Measurements from ENCODE around the gene PRPH. TPM values are rescaled to one million over a fixed set of nuclear protein-coding genes. Genes with fewer than 3 reads are reported as not detected.
"Not testable (repeated sequence)": the region's sequence is repeated elsewhere in the genome, so short reads cannot be mapped to it uniquely, and the experiment has no call there.

The PRPH gene
- total and polyA plus RNA-seq, 2 donors, result 0.28 to 1.6 TPM

DNA sequence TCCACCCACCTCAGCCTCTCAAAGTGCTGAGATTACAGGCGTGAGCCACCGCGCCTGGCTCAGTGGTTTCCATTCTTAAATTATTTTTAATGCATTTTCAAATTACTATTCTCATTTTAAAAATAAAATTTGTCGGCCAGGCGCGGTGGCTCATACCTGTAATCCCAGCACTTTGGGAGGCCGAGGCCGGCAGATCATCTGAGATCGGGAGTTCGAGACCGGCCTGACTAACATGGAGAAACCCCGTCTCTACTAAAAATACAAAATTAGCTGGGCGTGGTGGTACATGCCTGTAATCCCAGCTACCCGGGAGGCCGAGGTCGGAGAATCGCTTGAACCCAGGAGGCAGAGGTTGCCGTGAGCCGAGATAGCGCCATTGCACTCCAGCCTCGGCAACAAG lies 38.8 kb downstream of the PRPH start:
- Histone ChIP-seq H3K36me3 (ENCODE audit: control insufficient read depth in 2 of 2, insufficient read depth in 2 of 2, low read length in 1 of 2) (peaks cover 24 to 30% of the 10 kb centered on the region in 2 donors), H3K27me3 (ENCODE audit: control insufficient read depth in 2 of 2, insufficient read depth in 1 of 2, low read length in 1 of 2) (peaks cover 60 to 85% of the 10 kb centered on the region in 2 donors), H3K9me3 (ENCODE audit: control insufficient read depth in 2 of 2, insufficient read depth in 1 of 2, low read length in 1 of 2) (peaks cover 2 to 11% of the 10 kb centered on the region in 2 donors), H3K4me1 (ENCODE audit: control insufficient read depth in 2 of 2, insufficient read depth in 2 of 2, low read length in 2 of 2) (peaks cover 0 to 23% of the 10 kb centered on the region in 2 donors)
- not testable (repeated sequence) for DNase-seq (ENCODE audit: low read depth in 6 of 9, low spot score in 9 of 9); H3K27ac ChIP-seq (ENCODE audit: low read depth in 1 of 2, low read length in 1 of 2); H3K4me3 ChIP-seq (ENCODE audit: low read length in 2 of 2)
- WGBS, result 40% methylated on average over 21 of the region's 21 CpGs

DNA sequence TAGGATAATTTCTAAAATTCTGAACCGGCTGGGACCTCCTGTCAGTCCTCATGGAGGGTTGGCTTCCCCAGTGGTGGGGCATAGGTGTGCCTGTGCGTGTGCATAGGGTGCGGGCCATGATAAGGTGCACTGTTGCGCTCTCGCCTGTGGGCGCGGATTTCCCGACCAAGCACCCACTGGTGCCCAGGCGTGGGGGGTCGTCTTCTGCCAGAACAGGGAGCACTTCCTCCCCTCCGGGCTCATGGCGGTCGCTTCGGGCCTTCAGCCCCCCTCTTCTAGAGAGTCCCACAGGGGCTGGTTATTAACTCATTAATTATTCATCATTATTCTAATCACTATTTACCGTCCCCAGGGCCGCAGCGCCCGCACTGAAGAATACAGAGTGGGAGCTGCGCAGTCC lies 39.3 kb downstream of the PRPH start:
- H3K4me1 ChIP-seq (ENCODE audit: control insufficient read depth in 2 of 2, insufficient read depth in 2 of 2, low read length in 2 of 2), result peaks cover 0 to 23% of the 10 kb centered on the region in 2 donors
- peaks cover 65 to 89% of the 10 kb centered on the region in 2 donors for H3K27me3 ChIP-seq (ENCODE audit: control insufficient read depth in 2 of 2, insufficient read depth in 1 of 2, low read length in 1 of 2)
- peaks cover 2 to 11% of the 10 kb centered on the region in 2 donors for H3K9me3 ChIP-seq (ENCODE audit: control insufficient read depth in 2 of 2, insufficient read depth in 1 of 2, low read length in 1 of 2)
- 29% methylated on average over 19 of the region's 19 CpGs for WGBS
- no peak for DNase-seq (ENCODE audit: low read depth in 6 of 9, low spot score in 9 of 9)
- H3K27ac ChIP-seq (ENCODE audit: low read depth in 1 of 2, low read length in 1 of 2), result no peak overlapping the region
- H3K36me3 ChIP-seq (ENCODE audit: control insufficient read depth in 2 of 2, insufficient read depth in 2 of 2, low read length in 1 of 2), result peaks cover 19 to 25% of the 10 kb centered on the region in 2 donors
- no peak overlapping the region for H3K4me3 ChIP-seq (ENCODE audit: low read length in 2 of 2)

- no peak for DNase-seq (ENCODE audit: low read depth in 6 of 9, low spot score in 9 of 9)
- Histone ChIP-seq H3K27me3 (ENCODE audit: control insufficient read depth in 2 of 2, insufficient read depth in 1 of 2, low read length in 1 of 2) (peaks cover 68 to 94% of the 10 kb centered on the region in 2 donors), H3K4me1 (ENCODE audit: control insufficient read depth in 2 of 2, insufficient read depth in 2 of 2, low read length in 2 of 2) (peaks cover 0 to 23% of the 10 kb centered on the region in 2 donors), H3K9me3 (ENCODE audit: control insufficient read depth in 2 of 2, insufficient read depth in 1 of 2, low read length in 1 of 2) (peaks cover 2 to 11% of the 10 kb centered on the region in 2 donors), H3K27ac (ENCODE audit: low read depth in 1 of 2, low read length in 1 of 2) (no peak overlapping the region), H3K36me3 (ENCODE audit: control insufficient read depth in 2 of 2, insufficient read depth in 2 of 2, low read length in 1 of 2) (peaks cover 15 to 22% of the 10 kb centered on the region in 2 donors), H3K4me3 (ENCODE audit: low read length in 2 of 2) (no peak overlapping the region)
- 56% methylated on average over 12 of the region's 12 CpGs for WGBS
Observed at GRCh38 chr12:49334681-49335080, 39.7 kb downstream of the PRPH start.

DNA sequence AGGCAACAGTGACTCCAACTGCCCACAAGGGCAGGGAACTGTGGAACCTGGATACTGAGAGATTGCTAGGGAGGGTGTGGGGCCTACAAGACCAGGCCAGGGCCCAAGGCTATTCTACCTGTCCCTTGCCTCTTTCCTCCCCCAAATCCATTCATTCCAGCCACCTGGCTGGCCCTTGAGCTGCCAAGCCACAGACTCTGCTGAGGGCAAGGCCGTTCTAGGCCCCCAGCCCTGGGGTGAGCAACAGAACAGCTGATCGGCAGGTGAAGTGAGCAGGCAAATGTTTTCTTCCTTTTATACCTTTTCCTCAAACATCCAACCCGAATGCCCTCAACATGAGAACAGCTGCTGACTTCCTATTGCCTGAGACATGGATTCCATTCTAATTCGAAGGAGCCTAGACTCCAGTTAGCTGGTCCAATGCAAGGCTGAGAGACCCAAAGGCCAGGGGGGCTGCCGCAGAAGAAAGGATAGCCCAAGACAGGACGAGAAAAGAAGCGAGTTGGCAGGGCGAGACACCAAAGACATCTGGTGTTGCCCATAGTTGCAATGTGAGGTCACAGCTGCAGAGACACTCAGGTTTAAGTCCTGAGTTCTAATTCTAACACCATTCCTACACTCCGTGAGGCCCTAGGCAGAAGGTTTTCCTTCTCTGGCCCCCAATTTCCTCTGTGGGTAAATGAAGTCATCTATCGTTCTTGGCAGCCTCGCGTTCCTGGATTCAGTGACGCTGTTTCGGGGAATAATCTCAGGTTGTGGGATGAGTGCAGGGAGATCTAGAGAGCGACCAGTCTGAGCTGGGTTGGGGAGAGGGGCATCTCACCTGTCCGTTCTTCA lies 40.4 kb downstream of the PRPH start:
- DNase-seq (ENCODE audit: low read depth in 6 of 9, low spot score in 9 of 9), result no peak
- peaks cover 2 to 11% of the 10 kb centered on the region in 2 donors for H3K9me3 ChIP-seq (ENCODE audit: control insufficient read depth in 2 of 2, insufficient read depth in 1 of 2, low read length in 1 of 2)
- H3K4me3 ChIP-seq (ENCODE audit: low read length in 2 of 2), result no peak overlapping the region
- peaks cover 75 to 99% of the 10 kb centered on the region in 2 donors for H3K27me3 ChIP-seq (ENCODE audit: control insufficient read depth in 2 of 2, insufficient read depth in 1 of 2, low read length in 1 of 2)
- H3K36me3 ChIP-seq (ENCODE audit: control insufficient read depth in 2 of 2, insufficient read depth in 2 of 2, low read length in 1 of 2), result peaks cover 9 to 15% of the 10 kb centered on the region in 2 donors
- peaks cover 0 to 23% of the 10 kb centered on the region in 2 donors for H3K4me1 ChIP-seq (ENCODE audit: control insufficient read depth in 2 of 2, insufficient read depth in 2 of 2, low read length in 2 of 2)
- H3K27ac ChIP-seq (ENCODE audit: low read depth in 1 of 2, low read length in 1 of 2), result no peak overlapping the region
- WGBS, result 49% methylated on average over 16 of the region's 16 CpGs

DNA sequence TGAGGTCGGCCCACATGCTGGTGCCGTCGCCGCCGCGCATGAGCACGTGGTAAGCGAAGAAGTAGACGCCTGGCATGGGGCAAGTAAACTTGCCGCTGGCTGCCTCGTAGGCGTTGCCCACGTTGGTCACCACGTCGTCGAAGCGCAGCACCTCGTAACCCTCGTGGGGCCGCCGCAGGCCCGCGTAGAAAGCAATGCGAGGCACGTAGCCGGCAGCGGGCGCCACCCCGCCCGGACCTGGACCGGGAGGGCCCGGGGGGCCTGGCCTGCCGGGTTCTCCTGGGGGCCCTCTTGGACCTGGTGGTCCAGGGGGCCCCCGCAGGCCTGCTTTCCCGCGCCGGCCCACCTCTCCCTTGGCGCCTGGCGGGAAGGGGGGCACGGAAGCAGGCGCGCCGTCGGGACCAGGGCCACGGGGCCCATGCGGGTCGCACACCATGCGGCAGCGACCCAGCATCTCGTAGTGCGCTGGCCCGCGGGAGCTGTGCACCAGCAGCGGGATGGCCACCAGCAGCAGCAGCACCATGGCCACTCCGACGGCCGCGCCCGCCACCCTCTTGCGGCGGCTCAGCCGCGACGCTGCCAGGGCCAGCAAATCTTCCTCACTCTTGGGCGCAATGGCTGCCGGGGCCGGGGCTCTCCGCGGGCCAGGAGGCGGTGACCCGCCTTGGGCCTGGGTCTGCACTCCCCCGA lies 41.2 kb downstream of the PRPH start:
- Histone ChIP-seq H3K27me3 (ENCODE audit: control insufficient read depth in 2 of 2, insufficient read depth in 1 of 2, low read length in 1 of 2) (peaks cover 82 to 100% of the 10 kb centered on the region in 2 donors), H3K27ac (ENCODE audit: low read depth in 1 of 2, low read length in 1 of 2) (no peak overlapping the region), H3K9me3 (ENCODE audit: control insufficient read depth in 2 of 2, insufficient read depth in 1 of 2, low read length in 1 of 2) (peaks cover 2 to 11% of the 10 kb centered on the region in 2 donors), H3K4me1 (ENCODE audit: control insufficient read depth in 2 of 2, insufficient read depth in 2 of 2, low read length in 2 of 2) (peaks cover 0 to 23% of the 10 kb centered on the region in 2 donors), H3K36me3 (ENCODE audit: control insufficient read depth in 2 of 2, insufficient read depth in 2 of 2, low read length in 1 of 2) (peaks cover 4 to 8% of the 10 kb centered on the region in 2 donors), H3K4me3 (ENCODE audit: low read length in 2 of 2) (no peak overlapping the region)
- no peak for DNase-seq (ENCODE audit: low read depth in 6 of 9, low spot score in 9 of 9)
- WGBS, result 14% methylated on average over 72 of the region's 72 CpGs

- peak within 1 kb of the TSS in 1 of 2 donors; percentile 40 for H3K4me3 ChIP-seq (ENCODE audit: low read length in 2 of 2)
Observed at GRCh38 chr12:49336645-49337584, 42.0 kb downstream of the PRPH start, which contains the start of gene C1QL4. C1QL4 (minus strand) TSS chr12:49337188; CDS start chr12:49336477, 711 bp downstream.

GRCh38 chr12:49338830-49339463 lies 44.0 kb downstream of the PRPH start:
- H3K36me3 ChIP-seq (ENCODE audit: control insufficient read depth in 2 of 2, insufficient read depth in 2 of 2, low read length in 1 of 2), result no peaks in the 10 kb centered on the region
- H3K4me3 ChIP-seq (ENCODE audit: low read length in 2 of 2), result no peak overlapping the region
- H3K9me3 ChIP-seq (ENCODE audit: control insufficient read depth in 2 of 2, insufficient read depth in 1 of 2, low read length in 1 of 2), result peaks cover 2 to 17% of the 10 kb centered on the region in 2 donors
- peaks cover 95 to 100% of the 10 kb centered on the region in 2 donors for H3K27me3 ChIP-seq (ENCODE audit: control insufficient read depth in 2 of 2, insufficient read depth in 1 of 2, low read length in 1 of 2)
- DNase-seq (ENCODE audit: low read depth in 6 of 9, low spot score in 9 of 9), result no peak
- H3K4me1 ChIP-seq (ENCODE audit: control insufficient read depth in 2 of 2, insufficient read depth in 2 of 2, low read length in 2 of 2), result peaks cover 3 to 37% of the 10 kb centered on the region in 2 donors
- H3K27ac ChIP-seq (ENCODE audit: low read depth in 1 of 2, low read length in 1 of 2), result no peak overlapping the region
- WGBS, result 77% methylated on average over 6 of the region's 6 CpGs

More at GRCh38 chr12:49336645-49337584, 42.0 kb downstream of the PRPH start, which contains the start of gene C1QL4:
- Histone ChIP-seq H3K36me3 (ENCODE audit: control insufficient read depth in 2 of 2, insufficient read depth in 2 of 2, low read length in 1 of 2) (no peaks in the 10 kb centered on the region), H3K4me1 (ENCODE audit: control insufficient read depth in 2 of 2, insufficient read depth in 2 of 2, low read length in 2 of 2) (peaks cover 0 to 23% of the 10 kb centered on the region in 2 donors), H3K27me3 (ENCODE audit: control insufficient read depth in 2 of 2, insufficient read depth in 1 of 2, low read length in 1 of 2) (peaks cover 89 to 100% of the 10 kb centered on the region in 2 donors), H3K9me3 (ENCODE audit: control insufficient read depth in 2 of 2, insufficient read depth in 1 of 2, low read length in 1 of 2) (peaks cover 2 to 15% of the 10 kb centered on the region in 2 donors), H3K27ac (ENCODE audit: low read depth in 1 of 2, low read length in 1 of 2) (no peak within 1 kb of the TSS)
- WGBS, result 5% methylated on average over 65 of the region's 65 CpGs
- DNase-seq (ENCODE audit: low read depth in 6 of 9, low spot score in 9 of 9), result peak in 7 of 9 donors; percentile 44 to 88 (median 77)

DNA sequence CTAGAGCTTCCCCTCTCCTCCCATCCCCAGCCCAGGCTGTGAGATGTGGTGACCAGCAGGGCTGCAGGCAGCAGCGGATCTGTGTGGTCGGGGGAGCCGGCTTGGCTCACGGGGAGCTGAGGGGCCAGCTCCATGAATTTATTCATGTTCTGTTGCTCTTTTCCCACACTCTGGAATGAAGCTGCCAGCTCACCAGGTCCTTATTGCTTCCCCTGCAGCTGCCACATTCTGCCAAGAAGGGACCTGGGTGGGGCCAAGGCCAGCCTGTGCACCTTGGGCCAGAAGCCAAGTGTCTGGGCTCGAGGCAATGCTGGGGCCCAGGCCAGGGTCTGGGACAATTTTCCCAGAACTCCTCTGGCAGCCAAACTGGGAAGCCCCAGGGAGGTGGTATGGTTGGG lies 44.5 kb downstream of the PRPH start:
- no peak for DNase-seq (ENCODE audit: low read depth in 6 of 9, low spot score in 9 of 9)
- Histone ChIP-seq H3K27ac (ENCODE audit: low read depth in 1 of 2, low read length in 1 of 2) (no peak overlapping the region), H3K27me3 (ENCODE audit: control insufficient read depth in 2 of 2, insufficient read depth in 1 of 2, low read length in 1 of 2) (peaks cover 95 to 100% of the 10 kb centered on the region in 2 donors), H3K4me3 (ENCODE audit: low read length in 2 of 2) (no peak overlapping the region), H3K9me3 (ENCODE audit: control insufficient read depth in 2 of 2, insufficient read depth in 1 of 2, low read length in 1 of 2) (peaks cover 2 to 14% of the 10 kb centered on the region in 2 donors), H3K4me1 (ENCODE audit: control insufficient read depth in 2 of 2, insufficient read depth in 2 of 2, low read length in 2 of 2) (peaks cover 3 to 38% of the 10 kb centered on the region in 2 donors), H3K36me3 (ENCODE audit: control insufficient read depth in 2 of 2, insufficient read depth in 2 of 2, low read length in 1 of 2) (no peaks in the 10 kb centered on the region)
- WGBS, result 73% methylated on average over 5 of the region's 5 CpGs

Measured in thymus (tissue), 11 donors.